Upper lobe of left lung (tissue), 6 donors: ENCODE results near the gene VAMP2. TPM values are rescaled to one million over a fixed set of nuclear protein-coding genes. Genes with fewer than 3 reads are reported as not detected.
A peak's percentile ranks its signal among the peaks of the same experiment; 100 is the strongest.

Experiments
- ATAC-seq, 2 donors: fragments of 200-7000 bp; cut with Tn5 transposase; one replicate each; pipeline ENCODE4 v1.9.1; 2022; ENCODE audit warnings: mild to moderate bottlenecking in 2 of 2, moderate library complexity in 2 of 2; ENCODE audit not compliant: low FRiP score in 2 of 2
- DNase-seq, 2 donors: peaks; one replicate each; pipeline ENCODE4 v3.0.0-alpha.2; 2019 to 2020
- H3K27ac ChIP-seq, 4 donors: fragments of 200-600 bp; sonication (generic); one replicate each; pipeline ENCODE4 v1.5.1; 2016 to 2019
- H3K27me3 ChIP-seq, 4 donors: fragments of 200-600 bp; sonication (generic); one replicate each; pipeline ENCODE4 v1.5.1; 2017 to 2019
- H3K36me3 ChIP-seq, 4 donors: fragments of 200-600 bp; sonication (generic); one replicate each; pipeline ENCODE4 v1.5.1; 2016 to 2019
- H3K4me1 ChIP-seq, 4 donors: fragments of 200-600 bp; sonication (generic); one replicate each; pipeline ENCODE4 v1.5.1; 2018 to 2019
- H3K4me3 ChIP-seq, 4 donors: fragments of 200-600 bp; sonication (generic); one replicate each; pipeline ENCODE4 v1.5.1; 2017 to 2019; ENCODE audit warnings: mild to moderate bottlenecking in 2 of 4, moderate library complexity in 1 of 4
- H3K9me3 ChIP-seq, 4 donors: fragments of 200-600 bp; sonication (generic); one replicate each; pipeline ENCODE4 v1.5.1; 2018 to 2019
- EP300 ChIP-seq, 4 donors: sonication (generic); formaldehyde crosslinking; IDR thresholded peaks; one replicate each; pipeline ENCODE4 v1.5.1; 2017; ENCODE audit warnings: antibody characterized with exemption in 4 of 4, control low read depth in 2 of 4
- POLR2A ChIP-seq, 4 donors: fragments of 450-650 bp; IDR thresholded peaks; one replicate each; pipeline ENCODE4 v1.5.1; 2016 to 2017; ENCODE audit warnings: antibody characterized with exemption in 4 of 4, mild to moderate bottlenecking in 2 of 4
- POLR2AphosphoS5 ChIP-seq, 2 donors: sonication (generic); formaldehyde crosslinking; IDR thresholded peaks; one replicate each; pipeline ENCODE4 v1.5.1; 2017; ENCODE audit warnings: antibody characterized with exemption in 2 of 2
- WGBS, 2 donors: methylation state at CpG; one replicate each; pipeline ENCODE4 v1.1.5; 2017 to 2018; 5-methylcytosine and 5-hydroxymethylcytosine counted together
- total RNA-seq, 6 donors: library from RNA; depleted of rRNA in 4 of 6; stranded (reverse); fragments of >200 nt in 4 of 6; gene quantifications; one replicate each; pipeline versions ENCODE4 v1.1.0 to v1.2.1, GENCODE V29; 2016 to 2021
- TF ChIP-seq, protein P1 (sequence below), 6 experiments: fragments of 450-650 bp in 4 of 6; fragments of 200-600 bp in 2 of 6; sonication (generic) in 2 of 6; IDR thresholded peaks; one replicate each; pipeline ENCODE4 v1.5.1; 2016 to 2019; ENCODE audit warnings: antibody characterized with exemption in 6 of 6
- donor health status: DM: no; HTN: no; CAD: no; lungs with moderate emphysema.
- donor health status: DM: no; HTN: yes; CAD: no; lungs with severe emphysema.

Gene VAMP2
- total RNA-seq, 6 donors from 2014 or later, result 27.2 to 75.8 (median 49.8) TPM

- peak overlapping the region in 1 of 4 donors; percentile 85 for H3K4me3 ChIP-seq
- peak in 1 of 2 donors; percentile 78 for DNase-seq
- peaks cover 31 to 57% (median 35%) of the 10 kb centered on the region in 4 donors for H3K4me1 ChIP-seq
- 92 to 94% methylated on average over 18 to 29 of the region's 29 CpGs for WGBS, 2 donors
- H3K36me3 ChIP-seq, result peaks cover 61 to 72% (median 67%) of the 10 kb centered on the region in 4 donors
- no peak for TF ChIP-seq EP300 (IDR thresholded peaks at IDR 0.05)
- no peaks in the 10 kb centered on the region for H3K9me3 ChIP-seq
- ATAC-seq, result no peak
- H3K27ac ChIP-seq, result peak overlapping the region; percentile 98 to 100 (median 99)
- no peaks in the 10 kb centered on the region for H3K27me3 ChIP-seq
Observed at GRCh38 chr17:8149419-8150193, 13.1 kb downstream of the VAMP2 start.

DNA sequence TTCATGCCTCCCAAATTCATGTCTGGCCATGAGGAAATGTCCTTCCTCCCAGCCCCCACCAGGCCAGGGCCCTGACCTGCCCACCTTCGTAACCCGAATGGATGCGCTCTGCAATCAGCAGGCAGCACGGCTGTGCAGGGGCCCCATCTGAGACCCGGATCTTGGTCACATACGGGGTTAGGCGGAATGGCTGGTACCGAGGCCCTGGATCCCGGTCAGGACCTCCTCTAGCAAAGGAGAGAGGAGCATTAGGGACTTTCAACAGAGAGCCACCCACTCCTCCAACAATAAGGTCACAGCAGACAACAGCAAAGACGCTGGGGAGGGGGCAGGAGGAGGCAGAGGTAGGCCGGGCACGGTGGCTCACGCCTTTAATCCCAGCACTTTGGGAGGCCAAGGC lies 14.2 kb downstream of the VAMP2 start:
- H3K9me3 ChIP-seq, result no peaks in the 10 kb centered on the region
- no peak overlapping the region for H3K4me3 ChIP-seq
- peak in 1 of 2 donors; percentile 45 for DNase-seq
- 87 to 92% methylated on average over 9 of the region's 13 CpGs for WGBS, 2 donors
- H3K27me3 ChIP-seq, result no peaks in the 10 kb centered on the region
- H3K36me3 ChIP-seq, result peaks cover 72 to 83% (median 77%) of the 10 kb centered on the region in 4 donors
- peaks cover 26 to 52% (median 31%) of the 10 kb centered on the region in 4 donors for H3K4me1 ChIP-seq
- no peak for TF ChIP-seq EP300 (IDR thresholded peaks at IDR 0.05)
- TF ChIP-seq, protein P1, sequence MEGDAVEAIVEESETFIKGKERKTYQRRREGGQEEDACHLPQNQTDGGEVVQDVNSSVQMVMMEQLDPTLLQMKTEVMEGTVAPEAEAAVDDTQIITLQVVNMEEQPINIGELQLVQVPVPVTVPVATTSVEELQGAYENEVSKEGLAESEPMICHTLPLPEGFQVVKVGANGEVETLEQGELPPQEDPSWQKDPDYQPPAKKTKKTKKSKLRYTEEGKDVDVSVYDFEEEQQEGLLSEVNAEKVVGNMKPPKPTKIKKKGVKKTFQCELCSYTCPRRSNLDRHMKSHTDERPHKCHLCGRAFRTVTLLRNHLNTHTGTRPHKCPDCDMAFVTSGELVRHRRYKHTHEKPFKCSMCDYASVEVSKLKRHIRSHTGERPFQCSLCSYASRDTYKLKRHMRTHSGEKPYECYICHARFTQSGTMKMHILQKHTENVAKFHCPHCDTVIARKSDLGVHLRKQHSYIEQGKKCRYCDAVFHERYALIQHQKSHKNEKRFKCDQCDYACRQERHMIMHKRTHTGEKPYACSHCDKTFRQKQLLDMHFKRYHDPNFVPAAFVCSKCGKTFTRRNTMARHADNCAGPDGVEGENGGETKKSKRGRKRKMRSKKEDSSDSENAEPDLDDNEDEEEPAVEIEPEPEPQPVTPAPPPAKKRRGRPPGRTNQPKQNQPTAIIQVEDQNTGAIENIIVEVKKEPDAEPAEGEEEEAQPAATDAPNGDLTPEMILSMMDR (IDR thresholded peaks at IDR 0.05), result no peak
- no peak for TF ChIP-seq POLR2AphosphoS5 (IDR thresholded peaks at IDR 0.05)
- TF ChIP-seq POLR2A (IDR thresholded peaks at IDR 0.05), result no peak
- H3K27ac ChIP-seq, result peak overlapping the region in 3 of 4 donors; percentile 37 to 60 (median 40)
- ATAC-seq, result no peak

GRCh38 chr17:8147805-8148404 lies 14.8 kb downstream of the VAMP2 start:
- H3K27me3 ChIP-seq, result no peaks in the 10 kb centered on the region
- H3K27ac ChIP-seq, result peak overlapping the region in 3 of 4 donors; percentile 37 to 61 (median 60)
- TF ChIP-seq POLR2AphosphoS5 (IDR thresholded peaks at IDR 0.05) (no peak), POLR2A (IDR thresholded peaks at IDR 0.05) (no peak), EP300 (IDR thresholded peaks at IDR 0.05) (no peak)
- TF ChIP-seq, protein P1 (IDR thresholded peaks at IDR 0.05), result no peak
- ATAC-seq (no peak), DNase-seq (peak in 1 of 2 donors; percentile 48)
- peaks cover 72 to 83% (median 80%) of the 10 kb centered on the region in 4 donors for H3K36me3 ChIP-seq
- no peak overlapping the region for H3K4me3 ChIP-seq
- WGBS, 2 donors, result 91 to 97% methylated on average over 7 to 13 of the region's 13 CpGs
- H3K9me3 ChIP-seq, result no peaks in the 10 kb centered on the region
- H3K4me1 ChIP-seq, result peaks cover 20 to 51% (median 24%) of the 10 kb centered on the region in 4 donors

DNA sequence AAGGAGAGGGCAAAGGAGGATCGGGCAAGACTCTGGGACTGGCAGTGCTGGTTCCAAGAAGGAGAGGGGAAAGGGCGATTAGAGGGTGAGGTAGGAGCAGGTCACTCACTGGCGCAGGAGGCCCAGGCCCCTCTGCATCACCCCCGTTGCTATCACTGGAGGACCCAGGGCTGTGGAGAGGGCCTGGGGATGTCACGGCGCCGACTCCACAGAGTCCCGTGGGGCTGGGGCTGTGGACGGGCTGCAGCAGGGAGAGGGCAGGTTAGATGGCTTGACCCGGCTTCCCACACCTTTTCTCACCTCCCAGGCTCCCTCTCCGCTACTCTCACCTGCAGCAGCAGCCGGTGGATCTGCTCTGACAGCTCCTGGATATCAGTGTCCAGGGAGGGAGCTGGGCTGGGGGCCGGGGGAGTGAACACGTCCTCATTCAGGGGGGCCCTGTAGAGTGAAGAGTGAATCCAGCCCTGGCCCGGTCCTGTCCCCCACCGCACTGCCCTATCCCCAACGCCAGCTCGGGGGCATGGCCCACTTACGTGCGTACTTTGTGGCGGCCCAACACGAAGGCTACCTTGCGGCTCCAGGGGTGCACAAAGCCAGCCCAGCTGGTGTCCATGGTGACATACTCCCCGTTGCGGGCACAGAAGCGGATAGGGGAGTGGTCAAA lies 15.5 kb downstream of the VAMP2 start:
- ATAC-seq, result no peak
- Histone ChIP-seq H3K36me3 (peaks cover 79 to 87% (median 85%) of the 10 kb centered on the region in 4 donors), H3K27me3 (no peaks in the 10 kb centered on the region), H3K9me3 (no peaks in the 10 kb centered on the region), H3K27ac (peak overlapping the region in 3 of 4 donors; percentile 37 to 61 (median 60)), H3K4me3 (no peak overlapping the region), H3K4me1 (peaks cover 14 to 50% (median 18%) of the 10 kb centered on the region in 4 donors)
- TF ChIP-seq POLR2A (IDR thresholded peaks at IDR 0.05) (no peak), POLR2AphosphoS5 (IDR thresholded peaks at IDR 0.05) (no peak), EP300 (IDR thresholded peaks at IDR 0.05) (no peak)
- TF ChIP-seq, protein P1 (IDR thresholded peaks at IDR 0.05), result no peak
- WGBS, 2 donors, result 92 to 95% methylated on average over 25 to 26 of the region's 26 CpGs
- peak in 1 of 2 donors; percentile 78 for DNase-seq
